Mesodermal cell (in vitro differentiated cells): Measurements from ENCODE around the gene SLC22A23.
"Not testable (repeated sequence)": the region's sequence is repeated elsewhere in the genome, so short reads cannot be mapped to it uniquely, and the experiment has no call there.

Experiments used
- H3K27ac ChIP-seq: 2 replicates; pipeline ENCODE4 v1.7.0; 2013; ENCODE audit warnings: mild to moderate bottlenecking, low read depth, low read length, moderate library complexity; ENCODE audit not compliant: severe bottlenecking
- H3K36me3 ChIP-seq: 2 replicates; pipeline ENCODE4 v1.7.1; 2013; ENCODE audit warnings: mild to moderate bottlenecking, low read length, moderate library complexity; ENCODE audit not compliant: control insufficient read depth, insufficient read depth
- H3K4me1 ChIP-seq: one replicate; pipeline ENCODE4 v1.7.1; 2013; ENCODE audit warnings: mild to moderate bottlenecking, low read length; ENCODE audit not compliant: insufficient read depth, control insufficient read depth, poor library complexity, severe bottlenecking
- H3K4me3 ChIP-seq: 2 replicates; pipeline ENCODE4 v1.7.0; 2013; ENCODE audit warnings: low read length, control low read depth, mild to moderate bottlenecking; ENCODE audit not compliant: insufficient read depth, poor library complexity, severe bottlenecking; ENCODE audit errors: extremely low read depth
- H3K9me3 ChIP-seq: 2 replicates; pipeline ENCODE4 v1.7.1; 2013; ENCODE audit warnings: mild to moderate bottlenecking, low read length, moderate library complexity; ENCODE audit not compliant: control insufficient read depth
- WGBS, 2 experiments: methylation state at CpG; one replicate each; pipeline ENCODE4 v1.1.5; 2013; ENCODE audit warnings: missing lambda C conversion rate in 2 of 2; ENCODE audit not compliant: insufficient coverage in 2 of 2; 5-methylcytosine and 5-hydroxymethylcytosine counted together

SLC22A23 gene

GRCh38 chr6:3382326-3383279 lies 74.2 kb downstream of the SLC22A23 start:
- Histone ChIP-seq H3K27ac (no peak overlapping the region), H3K4me3 (no peak overlapping the region), H3K36me3 (no peaks in the 10 kb centered on the region), H3K9me3 (no peaks in the 10 kb centered on the region), H3K4me1 (peaks cover 4% of the 10 kb centered on the region)
- WGBS, 2 experiments, result 95% methylated on average over 2 to 3 of the region's 8 CpGs

GRCh38 chr6:3381233-3381921 lies 75.5 kb downstream of the SLC22A23 start:
- H3K4me1 ChIP-seq, result peaks cover 4% of the 10 kb centered on the region
- H3K4me3 ChIP-seq, result no peak overlapping the region
- H3K9me3 ChIP-seq, result no peaks in the 10 kb centered on the region
- WGBS, 2 experiments, result 97 to 100% methylated on average over 1 to 4 of the region's 6 CpGs
- H3K36me3 ChIP-seq, result no peaks in the 10 kb centered on the region
- no peak overlapping the region for H3K27ac ChIP-seq

- Histone ChIP-seq H3K4me3 (no peak overlapping the region), H3K4me1 (peaks cover 4% of the 10 kb centered on the region), H3K9me3 (no peaks in the 10 kb centered on the region), H3K36me3 (no peaks in the 10 kb centered on the region), H3K27ac (no peak overlapping the region)
- 88 to 98% methylated on average over 9 to 10 of the region's 11 CpGs for WGBS, 2 experiments
These were observed 76.3 kb downstream of the SLC22A23 start for GRCh38 chr6:3380344-3381232.

DNA sequence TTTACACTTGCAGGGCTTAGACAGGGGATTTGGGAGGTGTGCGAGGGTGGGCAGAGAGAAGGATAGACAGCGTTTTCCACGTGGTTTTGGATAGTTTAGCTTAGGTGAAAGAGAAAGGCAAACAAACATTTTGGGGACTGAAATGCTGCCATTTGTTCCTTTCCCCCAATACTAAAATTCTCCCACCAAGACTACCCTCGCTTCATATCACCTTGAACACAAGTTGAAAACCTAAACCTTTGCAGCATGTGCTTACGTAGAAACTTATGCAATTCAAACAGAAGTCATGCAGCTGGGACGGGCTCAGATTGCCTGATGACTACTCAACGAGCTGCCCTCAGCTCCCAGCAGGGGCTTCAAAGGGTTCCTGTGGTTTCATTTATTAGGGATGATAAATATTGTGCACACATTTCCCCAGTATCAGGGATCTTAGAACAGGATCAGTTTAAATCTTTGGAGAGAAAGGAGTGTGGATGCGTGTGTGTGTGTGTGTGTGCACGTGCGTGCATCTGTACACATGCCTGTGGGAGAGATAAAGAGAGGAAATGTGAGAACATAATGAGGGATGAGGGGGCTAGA lies 77.3 kb downstream of the SLC22A23 start:
- no peak overlapping the region for H3K27ac ChIP-seq
- H3K4me3 ChIP-seq, result no peak overlapping the region
- no peaks in the 10 kb centered on the region for H3K36me3 ChIP-seq
- H3K9me3 ChIP-seq, result no peaks in the 10 kb centered on the region
- H3K4me1 ChIP-seq, result peaks cover 4% of the 10 kb centered on the region
- 84 to 88% methylated on average over 9 to 10 of the region's 10 CpGs for WGBS, 2 experiments

GRCh38 chr6:3378808-3379207 lies 78.0 kb downstream of the SLC22A23 start:
- not testable (repeated sequence) for H3K4me3 ChIP-seq, H3K36me3 ChIP-seq, H3K4me1 ChIP-seq, H3K9me3 ChIP-seq, H3K27ac ChIP-seq
- 95 to 100% methylated on average over 3 of the region's 4 CpGs for WGBS, 2 experiments

GRCh38 chr6:3378398-3378782 lies 78.5 kb downstream of the SLC22A23 start:
- WGBS, 2 experiments, result 90% methylated on average over 2 of the region's 6 CpGs; no CpG with 5 or more reads in 1 of the 2 experiments
- not testable (repeated sequence) for H3K36me3 ChIP-seq, H3K9me3 ChIP-seq, H3K4me1 ChIP-seq, H3K27ac ChIP-seq, H3K4me3 ChIP-seq

DNA sequence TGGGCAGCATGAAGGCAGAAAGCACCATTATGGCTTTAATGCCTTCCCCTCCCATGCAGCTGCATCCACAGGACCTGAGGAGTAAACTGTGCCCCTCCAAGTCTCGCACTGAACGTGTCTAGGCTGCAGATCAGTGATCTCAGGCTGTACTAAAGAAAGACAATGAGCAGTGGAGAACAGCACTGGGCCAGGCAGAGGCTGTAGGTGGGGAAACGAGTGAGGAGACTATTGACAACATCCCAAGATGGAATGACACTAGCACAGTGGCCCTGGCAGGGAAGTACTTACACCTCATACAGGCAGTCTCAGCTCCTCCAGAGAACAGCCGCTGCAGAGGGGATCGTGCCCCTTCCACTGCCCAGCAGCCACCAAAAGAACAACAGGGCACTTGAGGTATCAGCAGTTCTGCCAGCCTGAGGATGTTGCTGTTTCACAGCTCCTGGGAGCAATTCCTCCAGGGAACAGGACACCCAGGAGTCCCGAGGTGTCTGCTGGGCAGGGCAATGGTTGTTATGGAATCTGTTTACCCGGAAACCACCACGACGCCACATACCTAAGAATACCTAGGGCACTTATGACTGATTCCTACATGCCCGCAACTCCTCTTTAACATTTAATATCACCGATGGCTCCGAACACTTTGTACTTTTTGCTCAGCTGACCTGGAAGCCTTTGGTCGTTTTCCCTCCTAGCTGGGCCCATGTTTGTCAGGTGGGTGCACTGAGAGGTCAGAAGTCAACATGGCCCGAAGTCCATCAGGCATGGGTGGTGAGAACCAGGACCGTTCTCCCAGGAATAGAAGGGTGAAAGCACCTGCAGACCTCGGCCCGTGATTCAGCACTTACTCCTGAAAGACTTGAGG lies 79.1 kb downstream of the SLC22A23 start:
- WGBS, 2 experiments, result 92 to 96% methylated on average over 14 to 17 of the region's 17 CpGs
- no peaks in the 10 kb centered on the region for H3K36me3 ChIP-seq
- H3K9me3 ChIP-seq, result no peaks in the 10 kb centered on the region
- H3K27ac ChIP-seq, result no peak overlapping the region
- H3K4me1 ChIP-seq, result peaks cover 4% of the 10 kb centered on the region
- no peak overlapping the region for H3K4me3 ChIP-seq

GRCh38 chr6:3376893-3377535 lies 79.8 kb downstream of the SLC22A23 start:
- WGBS, 2 experiments, result 95 to 100% methylated on average over 2 of the region's 3 CpGs
- no peaks in the 10 kb centered on the region for H3K36me3 ChIP-seq
- H3K9me3 ChIP-seq, result no peaks in the 10 kb centered on the region

DNA sequence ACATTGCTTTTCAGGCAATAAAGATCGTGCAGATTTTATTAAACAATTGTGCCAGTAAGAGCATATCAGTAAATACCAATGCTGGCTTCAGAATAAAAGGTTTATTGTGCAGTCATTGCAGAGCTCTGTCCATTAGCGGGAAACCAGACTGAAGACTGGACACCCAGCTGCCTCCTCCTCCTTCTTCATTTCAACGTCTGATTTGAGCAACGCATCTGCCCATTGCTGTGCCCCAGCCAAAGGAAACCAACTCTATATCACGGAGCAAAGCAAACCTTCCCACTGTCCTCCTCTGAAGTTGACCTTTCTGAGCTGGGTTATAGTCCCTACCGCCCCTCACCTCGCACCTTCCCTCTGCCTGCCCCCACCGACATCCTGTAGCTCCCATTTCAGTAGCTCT lies 80.8 kb downstream of the SLC22A23 start:
- no peak overlapping the region for H3K27ac ChIP-seq
- H3K4me3 ChIP-seq, result no peak overlapping the region
- whole genome bisulfite sequencing, 2 experiments, result 86 to 88% methylated on average over 7 to 8 of the region's 8 CpGs
- H3K4me1 ChIP-seq, result no peaks in the 10 kb centered on the region
- H3K36me3 ChIP-seq, result no peaks in the 10 kb centered on the region
- H3K9me3 ChIP-seq, result no peaks in the 10 kb centered on the region

More at GRCh38 chr6:3376893-3377535, 79.8 kb downstream of the SLC22A23 start:
- no peak overlapping the region for H3K4me3 ChIP-seq
- H3K27ac ChIP-seq, result no peak overlapping the region
- peaks cover 4% of the 10 kb centered on the region for H3K4me1 ChIP-seq
